Measurements from ENCODE around the gene AVEN.
"Not testable (repeated sequence)": the region's sequence is repeated elsewhere in the genome, so short reads cannot be mapped to it uniquely, and the experiment has no call there.

DNA sequence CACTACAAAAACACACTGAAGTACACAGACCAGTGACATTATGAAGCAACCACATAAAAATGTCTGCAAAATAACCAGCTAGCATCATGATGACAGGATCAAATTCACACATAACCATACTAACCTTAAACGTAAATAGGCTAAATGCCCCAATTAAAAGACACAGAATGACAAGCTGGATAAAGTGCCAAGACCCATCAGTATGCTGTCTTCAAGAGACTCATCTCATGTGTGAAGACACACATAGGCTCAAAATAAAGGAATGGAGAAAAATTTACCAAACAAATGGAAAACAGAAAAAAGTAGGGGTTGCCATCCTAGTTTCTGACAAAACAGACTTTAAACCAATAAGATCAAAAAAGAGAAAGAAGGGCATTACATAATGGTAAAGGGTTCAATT lies 11.4 kb upstream of the AVEN start:
- not testable (repeated sequence) for TF ChIP-seq ZNF140 (CRISPR knock-in tag; IDR thresholded peaks at IDR 0.05); ARID3A (IDR thresholded peaks at IDR 0.05; ENCODE audit: borderline replicate concordance, low read depth, low read length)
